HG02678 (cell line): ENCODE measurements around the gene SEC11A.
A peak's percentile ranks its signal among the peaks of the same experiment; 100 is the strongest.
"Not testable (repeated sequence)": the region's sequence is repeated elsewhere in the genome, so short reads cannot be mapped to it uniquely, and the experiment has no call there.

Experiments
- ATAC-seq: cut with Tn5 transposase; IDR thresholded peaks from one replicate; pipeline ENCODE4 v1.9.1; 2021; ENCODE audit warnings: mild to moderate bottlenecking, moderate library complexity; ENCODE audit not compliant: unreplicated experiment

SEC11A gene

GRCh38 chr15:84716036-84716732, at the start of gene SEC11A:
SEC11A (minus strand) TSS chr15:84716139; CDS start chr15:84716075, 64 bp downstream.
- ATAC-seq: peak; percentile 92

- ATAC-seq: no peak
These were observed 49.7 kb upstream of the SEC11A start for GRCh38 chr15:84765675-84766074.

GRCh38 chr15:84764989-84765388, 49.0 kb upstream of the SEC11A start:
- no peak for ATAC-seq

DNA sequence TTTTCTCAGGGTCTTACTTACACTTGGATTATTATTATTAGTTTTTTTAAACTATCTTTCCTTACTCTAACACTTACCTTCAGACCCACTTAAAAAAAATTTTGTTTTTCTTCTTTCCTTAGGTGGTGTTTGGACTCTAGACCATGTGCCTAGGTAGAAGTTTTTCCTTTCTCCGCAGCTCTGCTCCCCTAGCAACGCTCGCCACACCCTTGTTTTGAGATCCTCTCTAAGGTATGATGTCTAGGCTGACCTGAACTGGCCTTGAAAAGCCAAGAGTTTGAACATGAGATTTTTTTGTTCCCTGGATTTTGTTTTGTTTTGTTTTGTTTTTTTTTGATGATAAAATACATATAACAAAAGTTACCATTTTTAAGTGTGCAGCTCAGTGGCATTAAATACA, 48.6 kb upstream of the SEC11A start:
- no peak for ATAC-seq

DNA sequence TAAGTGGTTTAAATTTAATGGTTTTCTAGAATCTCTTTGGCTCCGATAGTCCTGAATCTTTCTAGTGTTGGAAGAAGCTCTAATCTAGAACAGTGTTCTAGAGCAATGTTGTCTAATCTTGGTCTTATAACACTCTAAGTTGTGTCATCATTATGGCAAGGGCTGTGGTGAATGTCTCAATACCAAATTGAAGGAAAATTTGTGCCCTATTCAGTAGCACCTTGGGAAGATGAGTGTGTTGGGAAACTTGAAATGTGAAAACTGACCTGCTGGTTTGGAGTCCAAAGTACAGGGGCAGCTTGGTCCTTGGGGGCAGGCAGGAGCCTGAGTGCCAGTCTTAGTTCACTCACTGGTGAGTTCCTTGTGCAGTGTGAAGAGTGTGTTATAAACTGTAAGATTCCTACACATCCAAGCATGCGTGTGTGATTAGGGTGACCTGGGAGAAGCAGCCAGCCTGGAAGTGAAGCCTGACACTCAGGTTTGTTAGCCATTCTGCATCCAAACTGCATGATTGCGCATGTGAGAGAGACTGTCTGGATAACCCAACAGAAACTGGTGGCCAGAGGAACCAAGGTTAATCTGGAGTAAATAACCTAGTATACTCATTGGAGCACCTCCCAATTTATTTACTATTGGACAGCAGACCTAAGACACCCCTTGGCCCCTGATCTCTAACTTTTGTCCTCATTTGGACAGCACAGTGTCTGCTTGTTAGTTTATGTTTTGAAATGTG, 47.1 kb upstream of the SEC11A start:
- ATAC-seq: no peak

- ATAC-seq: no peak
These were observed 45.7 kb upstream of the SEC11A start for GRCh38 chr15:84761607-84762131.

DNA sequence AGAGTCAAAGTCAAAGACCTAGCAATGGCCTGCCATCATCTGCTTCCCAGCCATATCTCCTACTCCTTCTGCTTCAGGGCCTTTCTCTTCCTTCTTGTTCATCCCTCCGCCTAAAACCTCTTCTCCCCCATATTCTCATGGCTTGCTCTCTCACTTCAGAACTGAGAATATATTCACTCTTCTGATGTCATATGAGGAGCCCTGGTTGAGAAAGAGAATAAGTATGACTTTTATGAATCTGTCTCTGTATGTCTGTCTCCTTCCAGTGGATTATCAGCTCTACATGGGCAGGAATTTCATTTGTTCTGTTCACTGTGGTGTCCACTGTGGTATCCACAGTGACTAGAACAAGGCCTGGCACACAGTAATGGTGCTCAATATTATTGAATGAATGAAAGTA, 44.3 kb upstream of the SEC11A start:
- ATAC-seq: no peak

GRCh38 chr15:84759018-84759417, 43.1 kb upstream of the SEC11A start:
- ATAC-seq: no peak

- no peak for ATAC-seq
These were observed 40.0 kb upstream of the SEC11A start for GRCh38 chr15:84755736-84756527.

DNA sequence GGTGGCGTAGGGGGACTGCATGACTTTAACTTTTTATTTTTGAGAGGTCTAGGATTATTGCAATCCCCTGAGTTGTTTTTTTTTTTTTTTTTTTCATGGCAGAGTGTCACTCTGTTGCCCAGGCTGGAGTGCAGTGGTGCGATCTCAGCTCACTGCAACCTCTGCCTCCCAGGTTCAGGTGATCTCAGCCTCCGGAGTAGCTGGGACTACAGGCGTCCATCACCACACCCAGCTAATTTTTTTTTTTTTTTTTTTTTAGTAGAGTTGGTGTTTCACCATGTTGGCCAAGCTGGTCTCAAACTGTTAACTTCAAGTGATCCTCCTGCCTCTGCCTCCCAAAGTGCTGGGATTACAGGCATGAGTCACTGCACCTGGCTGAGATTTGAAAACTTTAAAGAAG, 39.0 kb upstream of the SEC11A start:
- not testable (repeated sequence) for ATAC-seq

DNA sequence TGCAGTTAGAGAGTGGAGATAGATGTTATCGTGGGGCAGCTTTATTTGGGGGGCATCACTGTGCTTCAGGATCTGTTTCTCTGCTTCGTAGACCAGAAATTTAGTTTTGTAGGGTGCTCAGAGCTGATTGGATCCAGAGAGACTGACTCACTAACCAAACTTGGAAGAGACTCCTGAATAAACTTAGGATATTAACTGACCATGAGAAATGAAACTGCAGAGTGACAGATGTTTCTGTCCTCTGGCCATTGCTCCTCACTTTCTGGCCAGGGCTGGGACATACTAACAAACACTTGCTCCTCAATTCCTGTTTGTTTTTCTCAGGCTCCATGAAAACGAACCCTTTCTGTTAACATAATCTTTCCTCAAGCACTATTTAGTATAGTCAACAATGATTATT, 36.8 kb upstream of the SEC11A start:
- ATAC-seq: no peak

DNA sequence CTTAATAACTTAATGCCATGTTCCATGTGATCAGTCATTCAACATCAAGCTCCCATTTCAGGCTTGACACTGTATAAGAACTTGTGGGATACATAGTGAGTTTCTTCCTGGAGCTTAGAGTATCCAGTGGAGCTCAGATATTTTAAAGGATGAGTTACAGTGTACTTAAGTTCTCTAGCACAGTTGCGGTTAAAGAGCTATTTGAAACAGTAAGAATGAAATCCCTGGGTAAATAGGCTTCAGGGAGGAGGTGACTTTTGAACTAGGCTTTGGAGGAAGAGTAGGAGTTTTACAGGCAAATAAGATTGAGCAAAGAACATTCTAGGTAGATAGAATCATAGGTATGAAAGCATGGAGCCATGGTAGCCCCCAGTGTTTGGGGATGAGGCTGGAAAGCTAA, 36.3 kb upstream of the SEC11A start:
- ATAC-seq: no peak

GRCh38 chr15:84751721-84752120, 35.8 kb upstream of the SEC11A start:
- not testable (repeated sequence) for ATAC-seq

DNA sequence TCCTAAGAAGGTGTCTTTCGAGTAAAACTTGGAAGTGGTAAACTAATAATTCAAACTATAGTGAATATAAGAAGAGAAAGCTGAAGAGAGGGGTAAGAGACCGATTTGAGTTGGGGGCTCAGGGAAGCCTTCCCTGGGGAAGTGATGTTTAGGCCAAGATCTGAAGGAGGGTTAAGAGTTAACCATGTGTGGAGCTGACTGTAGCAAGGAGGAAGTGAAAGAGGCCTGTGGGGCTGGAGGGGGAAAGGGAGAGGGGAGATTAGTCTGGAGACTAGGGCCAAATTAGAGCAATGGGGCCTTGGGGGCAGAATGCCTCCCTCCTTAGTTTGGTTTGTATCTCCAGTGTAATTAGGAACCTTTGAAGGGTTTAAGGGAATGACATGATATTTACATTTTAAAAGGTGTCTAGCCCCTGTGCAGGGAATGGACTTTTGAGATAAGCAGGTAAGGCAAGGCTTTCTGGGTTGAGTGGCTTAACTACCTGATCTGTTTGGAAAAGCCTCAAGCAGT, 34.7 kb upstream of the SEC11A start:
- ATAC-seq: no peak

- ATAC-seq: no peak
These were observed 33.4 kb upstream of the SEC11A start for GRCh38 chr15:84749111-84749991.

DNA sequence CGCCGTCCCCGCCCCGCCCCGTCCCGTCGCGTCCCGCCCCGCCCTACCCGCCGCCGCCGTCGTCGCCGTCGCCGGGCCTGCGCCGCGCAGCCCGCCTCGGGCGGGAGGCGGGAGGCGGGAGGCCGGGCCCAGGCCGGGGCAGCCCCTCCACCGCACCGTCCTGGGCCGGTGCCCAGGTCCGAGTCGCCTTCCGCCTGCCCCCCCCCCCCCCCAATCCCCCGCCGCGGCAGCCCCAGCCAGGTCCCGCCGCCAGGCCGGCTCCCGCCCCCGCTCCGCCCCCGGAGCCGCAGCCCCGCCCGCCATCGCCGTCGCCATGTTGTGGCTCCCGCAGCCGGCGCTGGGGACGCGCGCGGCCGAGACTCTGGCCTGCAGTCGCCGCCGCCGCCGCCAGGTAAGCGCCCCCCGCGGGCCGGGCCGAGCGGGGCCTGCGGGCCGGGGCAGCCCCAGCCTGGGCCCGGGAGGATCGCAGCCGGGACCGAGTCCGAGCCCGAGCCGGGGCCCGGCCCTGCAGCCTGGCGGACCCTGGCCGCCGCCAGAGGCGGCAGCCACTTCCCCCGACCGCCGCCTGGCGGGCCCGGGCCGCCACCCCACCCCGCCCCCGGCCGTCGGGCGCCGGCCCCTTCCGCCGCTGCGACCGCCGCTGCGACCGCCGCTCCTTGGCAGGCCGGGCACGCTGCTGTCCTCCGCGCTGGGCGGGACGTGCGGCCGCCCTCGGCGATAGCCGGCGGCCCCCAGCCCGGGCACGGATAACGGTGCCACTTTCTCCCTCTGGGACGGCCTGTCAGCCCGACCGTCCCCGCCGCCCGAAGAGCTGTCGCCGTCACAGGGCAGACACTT, 32.6 kb upstream of the SEC11A start, which contains the start of gene ZNF592:
Gene ZNF592, plus strand, starts transcription at position 319 of the 837 bp plus-strand sequence. CDS start 34,084 bp downstream, outside the sequence.
- ATAC-seq: peak; percentile 62

- peak; percentile 42 for ATAC-seq
These were observed 31.7 kb upstream of the SEC11A start for GRCh38 chr15:84747416-84748273.

- ATAC-seq: no peak
These were observed 25.2 kb upstream of the SEC11A start for GRCh38 chr15:84741121-84741520.
